ENCODE results near the gene UPB1. TPM values are rescaled to one million over a fixed set of nuclear protein-coding genes. Genes with fewer than 3 reads are reported as not detected.

UPB1 gene
- total and polyA plus RNA-seq, 4 donors: 7.1 to 115 (median 58.8) TPM

DNA sequence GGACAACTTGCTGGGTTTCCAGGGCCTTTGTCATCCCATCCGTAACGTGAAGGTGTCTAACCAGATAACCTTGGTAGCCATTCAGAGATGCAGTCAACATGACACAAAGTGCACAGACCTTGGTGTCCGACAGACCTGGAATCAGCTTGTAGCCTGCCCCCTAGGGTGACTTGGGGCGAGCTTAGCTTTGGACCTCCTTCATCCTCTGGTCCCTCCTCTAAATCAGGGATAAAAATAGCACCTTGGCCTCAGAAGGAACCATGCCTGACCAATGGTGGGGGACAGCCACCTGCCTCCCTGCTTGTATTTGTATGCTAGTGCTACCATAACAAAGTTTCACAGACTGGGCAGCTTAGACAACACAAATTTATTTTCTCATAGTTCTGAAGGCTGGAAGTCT is 64.3 kb downstream of the UPB1 start:
- Histone ChIP-seq H3K9me3 (ENCODE audit: control insufficient read depth in 4 of 4, low read length in 3 of 4) (no peaks in the 10 kb centered on the region), H3K27me3 (ENCODE audit: control insufficient read depth in 4 of 4, insufficient read depth in 4 of 4, low read length in 3 of 4) (no peaks in the 10 kb centered on the region), H3K4me1 (ENCODE audit: control insufficient read depth in 4 of 4, insufficient read depth in 4 of 4, low read length in 3 of 4) (peaks cover 0 to 40% (median 30%) of the 10 kb centered on the region in 4 donors), H3K4me3 (ENCODE audit: low read depth in 1 of 3, low read length in 3 of 3) (no peak overlapping the region), H3K27ac (ENCODE audit: low read depth in 1 of 2, low read length in 2 of 2) (no peak overlapping the region), H3K9ac (ENCODE audit: low read depth in 1 of 2, low read length in 2 of 2) (no peak overlapping the region), H3K36me3 (ENCODE audit: control insufficient read depth in 4 of 4, insufficient read depth in 3 of 4, low read depth in 1 of 4, low read length in 3 of 4) (peaks cover 3 to 30% (median 26%) of the 10 kb centered on the region in 4 donors)
- TF ChIP-seq, protein P1, sequence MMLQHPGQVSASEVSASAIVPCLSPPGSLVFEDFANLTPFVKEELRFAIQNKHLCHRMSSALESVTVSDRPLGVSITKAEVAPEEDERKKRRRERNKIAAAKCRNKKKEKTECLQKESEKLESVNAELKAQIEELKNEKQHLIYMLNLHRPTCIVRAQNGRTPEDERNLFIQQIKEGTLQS (IDR thresholded peaks at IDR 0.05): no peak
- TF ChIP-seq RXRA (IDR thresholded peaks at IDR 0.05): no peak
- TF ChIP-seq GABPA (IDR thresholded peaks at IDR 0.05 in 1 of 2, conservative IDR thresholded peaks at IDR 0.05 in 1 of 2): no peak
- no peak for TF ChIP-seq JUND (IDR thresholded peaks at IDR 0.05)
- no peak for TF ChIP-seq TAF1 (conservative IDR thresholded peaks at IDR 0.05)
- WGBS: 78% methylated on average over 4 of the region's 4 CpGs
- no peak for DNase-seq (ENCODE audit: low spot score)

DNA sequence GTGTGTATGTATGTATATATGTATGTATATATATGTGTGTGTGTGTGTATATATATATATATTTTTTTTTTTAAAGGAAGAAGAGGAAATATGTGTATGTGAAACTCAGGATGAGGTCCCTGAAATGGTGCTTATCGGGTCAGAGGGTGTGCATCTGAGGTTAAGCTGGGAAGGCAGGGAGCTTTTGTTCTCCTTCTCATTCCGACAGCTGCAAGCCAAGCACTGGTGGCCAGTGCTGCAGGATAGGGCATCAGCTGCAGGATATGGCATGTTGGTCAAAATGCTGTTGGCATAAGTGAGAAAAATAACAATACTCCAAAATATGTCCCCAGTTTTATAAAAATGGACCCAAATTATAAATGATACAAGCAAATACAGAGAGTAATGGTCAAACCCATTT is 68.1 kb downstream of the UPB1 start:
- Histone ChIP-seq H3K27ac (ENCODE audit: low read depth in 1 of 2, low read length in 2 of 2) (no peak overlapping the region), H3K27me3 (ENCODE audit: control insufficient read depth in 4 of 4, insufficient read depth in 4 of 4, low read length in 3 of 4) (no peaks in the 10 kb centered on the region), H3K9me3 (ENCODE audit: control insufficient read depth in 4 of 4, low read length in 3 of 4) (no peaks in the 10 kb centered on the region), H3K36me3 (ENCODE audit: control insufficient read depth in 4 of 4, insufficient read depth in 3 of 4, low read depth in 1 of 4, low read length in 3 of 4) (peaks cover 8 to 29% (median 20%) of the 10 kb centered on the region in 4 donors), H3K4me3 (ENCODE audit: low read depth in 1 of 3, low read length in 3 of 3) (no peak overlapping the region), H3K9ac (ENCODE audit: low read depth in 1 of 2, low read length in 2 of 2) (no peak overlapping the region), H3K4me1 (ENCODE audit: control insufficient read depth in 4 of 4, insufficient read depth in 4 of 4, low read length in 3 of 4) (peaks cover 0 to 55% (median 36%) of the 10 kb centered on the region in 4 donors)
- no peak for DNase-seq (ENCODE audit: low spot score)
- 93% methylated on average over 2 of the region's 2 CpGs for WGBS
- no peak for TF ChIP-seq FOXA2 (IDR thresholded peaks at IDR 0.05)
- TF ChIP-seq YY1 (IDR thresholded peaks at IDR 0.05): no peak
- no peak for TF ChIP-seq NR2F2 (IDR thresholded peaks at IDR 0.05)
- TF ChIP-seq RXRA (IDR thresholded peaks at IDR 0.05): no peak
- TF ChIP-seq SP1 (IDR thresholded peaks at IDR 0.05): no peak
- TF ChIP-seq TAF1 (conservative IDR thresholded peaks at IDR 0.05): no peak
- TF ChIP-seq, protein P2, sequence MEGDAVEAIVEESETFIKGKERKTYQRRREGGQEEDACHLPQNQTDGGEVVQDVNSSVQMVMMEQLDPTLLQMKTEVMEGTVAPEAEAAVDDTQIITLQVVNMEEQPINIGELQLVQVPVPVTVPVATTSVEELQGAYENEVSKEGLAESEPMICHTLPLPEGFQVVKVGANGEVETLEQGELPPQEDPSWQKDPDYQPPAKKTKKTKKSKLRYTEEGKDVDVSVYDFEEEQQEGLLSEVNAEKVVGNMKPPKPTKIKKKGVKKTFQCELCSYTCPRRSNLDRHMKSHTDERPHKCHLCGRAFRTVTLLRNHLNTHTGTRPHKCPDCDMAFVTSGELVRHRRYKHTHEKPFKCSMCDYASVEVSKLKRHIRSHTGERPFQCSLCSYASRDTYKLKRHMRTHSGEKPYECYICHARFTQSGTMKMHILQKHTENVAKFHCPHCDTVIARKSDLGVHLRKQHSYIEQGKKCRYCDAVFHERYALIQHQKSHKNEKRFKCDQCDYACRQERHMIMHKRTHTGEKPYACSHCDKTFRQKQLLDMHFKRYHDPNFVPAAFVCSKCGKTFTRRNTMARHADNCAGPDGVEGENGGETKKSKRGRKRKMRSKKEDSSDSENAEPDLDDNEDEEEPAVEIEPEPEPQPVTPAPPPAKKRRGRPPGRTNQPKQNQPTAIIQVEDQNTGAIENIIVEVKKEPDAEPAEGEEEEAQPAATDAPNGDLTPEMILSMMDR (IDR thresholded peaks at IDR 0.05; ENCODE audit: low read depth, low read length, missing input control): no peak
- no peak for TF ChIP-seq EGR1 (IDR thresholded peaks at IDR 0.05; ENCODE audit: low read depth in 2 of 2)
- no peak for TF ChIP-seq JUND (IDR thresholded peaks at IDR 0.05)
- no peak for TF ChIP-seq HNF4A (conservative IDR thresholded peaks at IDR 0.05)
- TF ChIP-seq, protein P3, sequence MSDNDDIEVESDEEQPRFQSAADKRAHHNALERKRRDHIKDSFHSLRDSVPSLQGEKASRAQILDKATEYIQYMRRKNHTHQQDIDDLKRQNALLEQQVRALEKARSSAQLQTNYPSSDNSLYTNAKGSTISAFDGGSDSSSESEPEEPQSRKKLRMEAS (IDR thresholded peaks at IDR 0.05): no peak
- TF ChIP-seq, protein P1 (IDR thresholded peaks at IDR 0.05): no peak
- TF ChIP-seq, protein P4, sequence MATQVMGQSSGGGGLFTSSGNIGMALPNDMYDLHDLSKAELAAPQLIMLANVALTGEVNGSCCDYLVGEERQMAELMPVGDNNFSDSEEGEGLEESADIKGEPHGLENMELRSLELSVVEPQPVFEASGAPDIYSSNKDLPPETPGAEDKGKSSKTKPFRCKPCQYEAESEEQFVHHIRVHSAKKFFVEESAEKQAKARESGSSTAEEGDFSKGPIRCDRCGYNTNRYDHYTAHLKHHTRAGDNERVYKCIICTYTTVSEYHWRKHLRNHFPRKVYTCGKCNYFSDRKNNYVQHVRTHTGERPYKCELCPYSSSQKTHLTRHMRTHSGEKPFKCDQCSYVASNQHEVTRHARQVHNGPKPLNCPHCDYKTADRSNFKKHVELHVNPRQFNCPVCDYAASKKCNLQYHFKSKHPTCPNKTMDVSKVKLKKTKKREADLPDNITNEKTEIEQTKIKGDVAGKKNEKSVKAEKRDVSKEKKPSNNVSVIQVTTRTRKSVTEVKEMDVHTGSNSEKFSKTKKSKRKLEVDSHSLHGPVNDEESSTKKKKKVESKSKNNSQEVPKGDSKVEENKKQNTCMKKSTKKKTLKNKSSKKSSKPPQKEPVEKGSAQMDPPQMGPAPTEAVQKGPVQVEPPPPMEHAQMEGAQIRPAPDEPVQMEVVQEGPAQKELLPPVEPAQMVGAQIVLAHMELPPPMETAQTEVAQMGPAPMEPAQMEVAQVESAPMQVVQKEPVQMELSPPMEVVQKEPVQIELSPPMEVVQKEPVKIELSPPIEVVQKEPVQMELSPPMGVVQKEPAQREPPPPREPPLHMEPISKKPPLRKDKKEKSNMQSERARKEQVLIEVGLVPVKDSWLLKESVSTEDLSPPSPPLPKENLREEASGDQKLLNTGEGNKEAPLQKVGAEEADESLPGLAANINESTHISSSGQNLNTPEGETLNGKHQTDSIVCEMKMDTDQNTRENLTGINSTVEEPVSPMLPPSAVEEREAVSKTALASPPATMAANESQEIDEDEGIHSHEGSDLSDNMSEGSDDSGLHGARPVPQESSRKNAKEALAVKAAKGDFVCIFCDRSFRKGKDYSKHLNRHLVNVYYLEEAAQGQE (IDR thresholded peaks at IDR 0.05): no peak
- no peak for TF ChIP-seq RAD21 (IDR thresholded peaks at IDR 0.05)
- TF ChIP-seq HNF4G (IDR thresholded peaks at IDR 0.05): no peak
- no peak for TF ChIP-seq GABPA (IDR thresholded peaks at IDR 0.05 in 1 of 2, conservative IDR thresholded peaks at IDR 0.05 in 1 of 2)
- no peak for TF ChIP-seq FOXA1 (IDR thresholded peaks at IDR 0.05)
- TF ChIP-seq, protein P5, sequence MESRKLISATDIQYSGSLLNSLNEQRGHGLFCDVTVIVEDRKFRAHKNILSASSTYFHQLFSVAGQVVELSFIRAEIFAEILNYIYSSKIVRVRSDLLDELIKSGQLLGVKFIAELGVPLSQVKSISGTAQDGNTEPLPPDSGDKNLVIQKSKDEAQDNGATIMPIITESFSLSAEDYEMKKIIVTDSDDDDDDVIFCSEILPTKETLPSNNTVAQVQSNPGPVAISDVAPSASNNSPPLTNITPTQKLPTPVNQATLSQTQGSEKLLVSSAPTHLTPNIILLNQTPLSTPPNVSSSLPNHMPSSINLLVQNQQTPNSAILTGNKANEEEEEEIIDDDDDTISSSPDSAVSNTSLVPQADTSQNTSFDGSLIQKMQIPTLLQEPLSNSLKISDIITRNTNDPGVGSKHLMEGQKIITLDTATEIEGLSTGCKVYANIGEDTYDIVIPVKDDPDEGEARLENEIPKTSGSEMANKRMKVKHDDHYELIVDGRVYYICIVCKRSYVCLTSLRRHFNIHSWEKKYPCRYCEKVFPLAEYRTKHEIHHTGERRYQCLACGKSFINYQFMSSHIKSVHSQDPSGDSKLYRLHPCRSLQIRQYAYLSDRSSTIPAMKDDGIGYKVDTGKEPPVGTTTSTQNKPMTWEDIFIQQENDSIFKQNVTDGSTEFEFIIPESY (IDR thresholded peaks at IDR 0.05): no peak

Measured in liver (tissue), 9 donors.